Endothelial cell of umbilical vein (primary cell): Measurements from ENCODE around the gene SEL1L2.

Source experiments
- EZH2 ChIP-seq: IDR thresholded peaks from 2 replicates; pipeline ENCODE4 v1.6.1; 2012; ENCODE audit warnings: borderline replicate concordance, low read depth, mild to moderate bottlenecking, moderate library complexity, low read length, inconsistent platforms; ENCODE audit not compliant: severe bottlenecking
- FOS ChIP-seq: IDR thresholded peaks from 2 replicates; pipeline ENCODE4 v1.6.1; 2011; ENCODE audit warnings: mild to moderate bottlenecking, low read length, moderate library complexity, borderline replicate concordance; ENCODE audit not compliant: insufficient read depth
- GATA2 ChIP-seq: IDR thresholded peaks from 2 replicates; pipeline ENCODE4 v1.7.0; 2011; ENCODE audit warnings: low read depth, mild to moderate bottlenecking, moderate library complexity, mixed read lengths, low read length; ENCODE audit not compliant: insufficient read length, insufficient read depth
- JUN ChIP-seq: IDR thresholded peaks from 2 replicates; pipeline ENCODE4 v1.6.1; 2011; ENCODE audit warnings: borderline replicate concordance, low read depth; ENCODE audit not compliant: insufficient read length, insufficient read depth
- MYC ChIP-seq: IDR thresholded peaks from one replicate; pipeline ENCODE4 v1.6.1; 2011; ENCODE audit warnings: mild to moderate bottlenecking, low read depth, low read length
- POLR2A ChIP-seq: IDR thresholded peaks from 2 replicates; pipeline ENCODE4 v1.6.1; 2012; ENCODE audit warnings: low read depth, mild to moderate bottlenecking, control low read depth, low read length
- POLR2AphosphoS5 ChIP-seq: IDR thresholded peaks from 2 replicates; pipeline ENCODE4 v1.6.1; 2012; ENCODE audit warnings: low read depth, mild to moderate bottlenecking, control low read depth, low read length, moderate library complexity; ENCODE audit not compliant: insufficient read depth
- TF ChIP-seq, protein P1 (sequence below), 2 donors: IDR thresholded peaks; 1 replicate in 1 of 2; 2 replicates in 1 of 2; pipeline ENCODE4 v1.5.1; 2011; ENCODE audit warnings: low read length in 2 of 2, mild to moderate bottlenecking in 2 of 2, moderate library complexity in 2 of 2, control low read depth in 1 of 2, inconsistent platforms in 1 of 2, low read depth in 1 of 2; ENCODE audit not compliant: insufficient read depth in 1 of 2; ENCODE audit errors: extremely low read depth in 1 of 2
- TF ChIP-seq, protein P2 (sequence below): IDR thresholded peaks from 2 replicates; pipeline ENCODE4 v1.6.1; 2011; ENCODE audit not compliant: insufficient read depth, insufficient read length

DNA sequence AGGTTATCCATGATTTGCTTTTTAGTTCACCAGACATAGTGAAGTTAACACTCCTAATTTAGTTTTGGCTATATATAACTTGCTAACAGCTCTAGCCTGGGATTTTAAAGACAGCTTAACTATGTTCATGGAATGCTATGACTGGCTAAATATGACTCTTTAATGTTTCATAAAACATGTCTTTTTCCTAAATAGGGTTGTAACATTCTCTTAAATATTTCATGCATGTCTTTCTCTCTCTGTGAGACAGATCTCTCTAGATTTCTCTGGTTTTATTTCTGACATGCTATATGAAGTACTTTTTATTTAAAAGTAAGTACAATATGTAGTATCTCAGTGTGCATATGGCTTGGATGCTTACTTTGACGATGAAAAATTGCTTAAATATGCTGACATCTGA lies 40.6 kb upstream of the SEL1L2 start:
- TF ChIP-seq POLR2AphosphoS5: no peak
- TF ChIP-seq POLR2A: no peak
- TF ChIP-seq JUN: no peak
- TF ChIP-seq, protein P1, sequence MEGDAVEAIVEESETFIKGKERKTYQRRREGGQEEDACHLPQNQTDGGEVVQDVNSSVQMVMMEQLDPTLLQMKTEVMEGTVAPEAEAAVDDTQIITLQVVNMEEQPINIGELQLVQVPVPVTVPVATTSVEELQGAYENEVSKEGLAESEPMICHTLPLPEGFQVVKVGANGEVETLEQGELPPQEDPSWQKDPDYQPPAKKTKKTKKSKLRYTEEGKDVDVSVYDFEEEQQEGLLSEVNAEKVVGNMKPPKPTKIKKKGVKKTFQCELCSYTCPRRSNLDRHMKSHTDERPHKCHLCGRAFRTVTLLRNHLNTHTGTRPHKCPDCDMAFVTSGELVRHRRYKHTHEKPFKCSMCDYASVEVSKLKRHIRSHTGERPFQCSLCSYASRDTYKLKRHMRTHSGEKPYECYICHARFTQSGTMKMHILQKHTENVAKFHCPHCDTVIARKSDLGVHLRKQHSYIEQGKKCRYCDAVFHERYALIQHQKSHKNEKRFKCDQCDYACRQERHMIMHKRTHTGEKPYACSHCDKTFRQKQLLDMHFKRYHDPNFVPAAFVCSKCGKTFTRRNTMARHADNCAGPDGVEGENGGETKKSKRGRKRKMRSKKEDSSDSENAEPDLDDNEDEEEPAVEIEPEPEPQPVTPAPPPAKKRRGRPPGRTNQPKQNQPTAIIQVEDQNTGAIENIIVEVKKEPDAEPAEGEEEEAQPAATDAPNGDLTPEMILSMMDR (IDR thresholded peaks at IDR 0.05; ENCODE audit: extremely low read depth in 1 of 2, insufficient read depth in 1 of 2, low read depth in 1 of 2, low read length in 2 of 2): no peak
- TF ChIP-seq EZH2: no peak
- no peak for TF ChIP-seq MYC
- TF ChIP-seq, protein P2, sequence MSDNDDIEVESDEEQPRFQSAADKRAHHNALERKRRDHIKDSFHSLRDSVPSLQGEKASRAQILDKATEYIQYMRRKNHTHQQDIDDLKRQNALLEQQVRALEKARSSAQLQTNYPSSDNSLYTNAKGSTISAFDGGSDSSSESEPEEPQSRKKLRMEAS: no peak
- TF ChIP-seq GATA2: no peak
- no peak for TF ChIP-seq FOS
